K562 (cell line): ENCODE results near the gene MLIP. TPM values are rescaled to one million over a fixed set of nuclear protein-coding genes. Genes with fewer than 3 reads are reported as not detected.

Experiments used
- ATAC-seq: fragments of 200-7000 bp; cut with Tn5 transposase; 3 replicates; pipeline ENCODE4 v1.9.1; 2020; ENCODE audit warnings: moderate library complexity
- BruUV-seq: library from RNA; stranded (reverse); fragments of 400-500 nt; replicated peaks from 2 replicates; lab custom pipeline; 2021; lab: Mats Ljungman, UMichigan
- CTCF ChIA-PET: fragments of 300-600 bp; formaldehyde crosslinking; extraction: SDS; loops from one replicate; lab custom pipeline; 2021; ENCODE audit warnings: low intra/inter-chr PET ratio; lab: Yijun Ruan, JAX
- POLR2A ChIA-PET: fragments of 300-600, 350-650 bp; sonication (Branson Sonifier 250); formaldehyde crosslinking; extraction: SDS; loops from one replicate; lab custom pipeline; 2021; ENCODE audit warnings: antibody characterized with exemption, inconsistent platforms; lab: Yijun Ruan, JAX
- DNase-seq, 4 experiments: peaks; one replicate each; pipeline versions ENCODE4 v3.0.0 to v3.0.0-alpha.2; 2011 to 2018; ENCODE audit warnings: low spot score in 3 of 4, mixed read lengths in 3 of 4; ENCODE audit errors: extremely low read depth in 1 of 4
- FAIRE-seq: peaks from 2 replicates; lab custom pipeline; 2011; peaks lifted over from hg19 to GRCh38; lab: Jason Lieb, UNC
- H2AFZ ChIP-seq: 2 replicates; pipeline ENCODE4 v1.6.0; 2011; ENCODE audit warnings: low read depth, low read length, control low read depth, inconsistent platforms
- H3K27ac ChIP-seq: fragments of 200-600 bp; 3 replicates; pipeline ENCODE4 v1.8.0; 2011; ENCODE audit warnings: low read depth, mild to moderate bottlenecking, control low read depth, inconsistent platforms, low read length, moderate library complexity, mixed read lengths; ENCODE audit errors: extremely low read depth
- H3K27me3 ChIP-seq, 2 experiments: fragments of 300-600 bp in 1 of 2; 2 replicates in 1 of 2; 3 replicates in 1 of 2; pipeline versions ENCODE4 v1.6.0 to v1.8.0; 2011; ENCODE audit warnings: inconsistent platforms in 2 of 2, low read length in 2 of 2, mild to moderate bottlenecking in 1 of 2, mixed read lengths in 1 of 2, moderate library complexity in 1 of 2; ENCODE audit not compliant: control insufficient read depth in 2 of 2, insufficient read depth in 2 of 2
- H3K36me3 ChIP-seq: fragments of 300-600 bp; 3 replicates; pipeline ENCODE4 v1.8.0; 2011; ENCODE audit warnings: mild to moderate bottlenecking, low read length, inconsistent platforms; ENCODE audit not compliant: control insufficient read depth, insufficient read depth
- H3K4me1 ChIP-seq, 2 experiments: fragments of 200-600 bp in 1 of 2; replicated peaks in 1 of 2; 2 replicates in 1 of 2; 3 replicates in 1 of 2; pipeline versions ENCODE4 v1.5.1 to v1.8.0; 2011; ENCODE audit warnings: inconsistent platforms in 2 of 2, low read length in 2 of 2, mild to moderate bottlenecking in 1 of 2, mixed read lengths in 1 of 2, moderate library complexity in 1 of 2; ENCODE audit not compliant: control insufficient read depth in 2 of 2, insufficient read depth in 2 of 2
- H3K4me2 ChIP-seq: 2 replicates; pipeline ENCODE4 v1.6.1; 2011; ENCODE audit warnings: low read length, control low read depth, inconsistent platforms, mixed read lengths; ENCODE audit not compliant: insufficient read depth
- H3K4me3 ChIP-seq: fragments of 200-600 bp; sonication (generic), shearing (Covaris generic); 2 replicates; pipeline ENCODE4 v1.5.1; 2016; ENCODE audit warnings: control low read depth, inconsistent platforms
- H3K79me2 ChIP-seq: fragments of 200-600 bp; 3 replicates; pipeline ENCODE4 v1.8.0; 2011; ENCODE audit warnings: low read length, inconsistent platforms; ENCODE audit not compliant: control insufficient read depth, insufficient read depth
- H3K9ac ChIP-seq, 2 experiments: 2 replicates each; pipeline versions ENCODE4 v1.6.0 to v1.6.1; 2011; ENCODE audit warnings: low read depth in 2 of 2, low read length in 2 of 2, control low read depth in 1 of 2, inconsistent platforms in 1 of 2, mild to moderate bottlenecking in 1 of 2, mixed read lengths in 1 of 2; ENCODE audit not compliant: insufficient read depth in 1 of 2
- H3K9me1 ChIP-seq: one replicate; pipeline ENCODE4 v1.6.0; 2011; ENCODE audit warnings: inconsistent platforms, mild to moderate bottlenecking, low read length, moderate library complexity; ENCODE audit not compliant: control insufficient read depth, insufficient read depth
- H3K9me3 ChIP-seq: replicated peaks from 2 replicates; pipeline ENCODE4 v1.5.1; 2011; ENCODE audit warnings: low read depth, low read length, inconsistent platforms; ENCODE audit not compliant: control insufficient read depth, insufficient read depth
- H4K20me1 ChIP-seq: replicated peaks from 2 replicates; pipeline ENCODE4 v1.6.1; 2011; ENCODE audit warnings: low read length, inconsistent platforms, mixed read lengths; ENCODE audit not compliant: control insufficient read depth, insufficient read depth
- BRD9 ChIP-seq: fragments of 450-650 bp; IDR thresholded peaks from 2 replicates; pipeline ENCODE4 v1.6.1; 2018; ENCODE audit warnings: low read depth; ENCODE audit not compliant: partially characterized antibody
- CHAMP1 ChIP-seq: fragments of 450-650 bp; IDR thresholded peaks from 2 replicates; pipeline ENCODE4 v1.6.1; 2016; ENCODE audit warnings: mild to moderate bottlenecking
- ELF4 ChIP-seq: fragments of 450-650 bp; formaldehyde crosslinking; IDR thresholded peaks from 2 replicates; pipeline ENCODE4 v1.4.0; 2022; ENCODE audit warnings: missing genetic modification characterization
- FOS ChIP-seq: IDR thresholded peaks from 3 replicates; pipeline ENCODE4 v1.6.1; 2011; ENCODE audit not compliant: insufficient read length; ENCODE audit errors: extremely low read depth
- FOSL1 ChIP-seq: fragments of 200-800 bp; sonication (Bioruptor generic); conservative IDR thresholded peaks from 2 replicates; pipeline ENCODE4 v1.6.1; 2016; ENCODE audit warnings: missing genetic modification characterization, missing compliant biosample characterization
- HIVEP1 ChIP-seq: fragments of 250-450 bp; sonication (Bioruptor Pico); IDR thresholded peaks from 2 replicates; pipeline ENCODE4 v1.4.0; 2020; ENCODE audit warnings: mild to moderate bottlenecking
- HNRNPLL ChIP-seq: fragments of 200-400 bp; formaldehyde crosslinking; IDR thresholded peaks from 2 replicates; pipeline ENCODE4 v1.6.1; 2017; ENCODE audit warnings: low read length, low read depth, mild to moderate bottlenecking; ENCODE audit not compliant: poor library complexity, severe bottlenecking
- IRF2 ChIP-seq: sonication (generic); formaldehyde crosslinking; IDR thresholded peaks from 2 replicates; pipeline ENCODE4 v1.8.1; 2022; ENCODE audit warnings: mild to moderate bottlenecking, missing genetic modification reagents
- KDM2B ChIP-seq: fragments of 250-450 bp; sonication (Bioruptor Pico); IDR thresholded peaks from 2 replicates; pipeline ENCODE4 v1.8.0; 2021; ENCODE audit warnings: mild to moderate bottlenecking, moderate library complexity
- RBM34 ChIP-seq: fragments of 200-400 bp; formaldehyde crosslinking; IDR thresholded peaks from 2 replicates; pipeline ENCODE4 v1.6.1; 2018; ENCODE audit warnings: low read length, borderline replicate concordance; ENCODE audit not compliant: insufficient read depth
- SIX5 ChIP-seq, 2 experiments: IDR thresholded peaks; 2 replicates each; pipeline ENCODE4 v1.6.1; 2011; ENCODE audit warnings: low read length in 2 of 2, borderline replicate concordance in 1 of 2, low read depth in 1 of 2, mild to moderate bottlenecking in 1 of 2, moderate library complexity in 1 of 2; ENCODE audit not compliant: insufficient read depth in 1 of 2
- SMARCA5 ChIP-seq: fragments of 450-650 bp; IDR thresholded peaks from 2 replicates; pipeline ENCODE4 v1.6.1; 2016
- TAF1 ChIP-seq: IDR thresholded peaks from 2 replicates; pipeline ENCODE4 v1.6.1; 2011; ENCODE audit warnings: mild to moderate bottlenecking, low read length, moderate library complexity; ENCODE audit not compliant: insufficient read depth, control insufficient read depth, severe bottlenecking; ENCODE audit errors: extremely low read depth
- TEAD1 ChIP-seq, 2 experiments: fragments of 450-650 bp in 1 of 2; sonication (generic) in 1 of 2; formaldehyde crosslinking; IDR thresholded peaks; 2 replicates each; pipeline versions ENCODE4 v1.4.0 to v1.8.0; 2020 to 2022; ENCODE audit warnings: mild to moderate bottlenecking in 2 of 2, missing genetic modification reagents in 1 of 2
- TSC22D4 ChIP-seq: fragments of 450-650 bp; IDR thresholded peaks from 2 replicates; pipeline ENCODE4 v1.6.1; 2016; ENCODE audit warnings: missing genetic modification characterization, missing biosample characterization, control low read depth
- ZNF707 ChIP-seq: fragments of 250-450 bp; sonication (Bioruptor Pico); conservative IDR thresholded peaks from 2 replicates; pipeline ENCODE4 v1.8.0; 2022; ENCODE audit warnings: inconsistent platforms, mild to moderate bottlenecking, moderate library complexity
- WGBS: fragments of 100-300 bp; shearing (Covaris generic); methylation state at CpG from one replicate; pipeline ENCODE4 v1.1.6; 2016; ENCODE audit warnings: low coverage, mixed read lengths; ENCODE audit not compliant: insufficient coverage; ENCODE audit errors: missing lambda C conversion rate; 5-methylcytosine and 5-hydroxymethylcytosine counted together
- in situ Hi-C: fragments of 300-500 bp; cut with MboI; formaldehyde crosslinking; loops from 4 replicates; pipeline ENCODE4 v1.15.0; 2018; ENCODE audit warnings: inconsistent platforms, mixed read lengths
- intact Hi-C: fragments of 100-400 bp; cut with micrococcal nuclease; formaldehyde crosslinking; loops from 2 replicates; pipeline ENCODE4 v1.14.2; 2022
- polyA plus RNA-seq, 8 experiments: library from polyadenylated mRNA; depleted of rRNA in 4 of 8; stranded (reverse) in 5 of 8; unstranded in 3 of 8; fragments of >200 nt; fragmentation: Nextera tagmentation in 2 of 8; fragmentation: Illumina TruSeq in 1 of 8; extraction: Ambion mirVana in 2 of 8; extraction: Trizol in 1 of 8; gene quantifications; 2 replicates each; pipeline versions ENCODE4 v1.2.1 to v1.2.3, GENCODE V29; 2011 to 2014; ENCODE audit warnings: inconsistent platforms in 1 of 8, missing spikeins in 1 of 8
- total RNA-seq, 7 experiments: library from RNA; depleted of rRNA in 6 of 7; stranded (reverse); fragments of >200 nt in 6 of 7; fragmentation: Illumina TruSeq in 2 of 7; extraction: Trizol in 2 of 7; gene quantifications; 2 replicates each; pipeline versions ENCODE4 v1.2.1 to v1.2.3, GENCODE V29; 2011 to 2021; ENCODE audit warnings: low replicate concordance in 1 of 7
- TF ChIP-seq, protein P1 (sequence below): fragments of 450-650 bp; IDR thresholded peaks from 2 replicates; pipeline ENCODE4 v1.6.1; 2014; ENCODE audit warnings: low read depth, mild to moderate bottlenecking, moderate library complexity, borderline replicate concordance

The MLIP gene
- total and polyA plus RNA-seq, 9 of the 15 experiments (the other 6 are each of a cell fraction or from before 2014, with no cell fraction given), result not detected

DNA sequence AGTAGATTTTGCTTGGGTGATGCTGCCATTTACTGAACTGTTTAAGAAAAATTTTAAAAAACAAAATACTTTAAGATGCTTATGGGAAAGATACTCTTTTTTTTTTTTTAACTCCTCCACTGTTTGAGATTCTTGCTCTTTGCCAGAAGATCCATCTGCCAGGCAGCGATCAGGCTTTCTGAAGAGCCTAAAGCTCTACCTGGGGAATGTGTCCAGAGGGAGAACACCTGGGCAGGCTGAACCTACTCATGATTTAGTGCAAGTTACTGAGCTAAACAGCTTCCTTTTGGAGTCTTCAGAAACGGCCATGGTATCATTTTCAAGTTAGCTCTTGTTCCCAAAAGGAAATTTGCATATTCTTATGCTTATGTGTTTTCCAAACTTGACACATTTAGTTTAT is 23.5 kb upstream of the MLIP start:
- Histone ChIP-seq H3K4me2 (no peak overlapping the region), H3K36me3 (no peaks in the 10 kb centered on the region), H2AFZ (no peak overlapping the region), H3K4me1 (no peaks in the 10 kb centered on the region), H3K27me3 (no peaks in the 10 kb centered on the region), H3K9ac (no peak overlapping the region), H4K20me1 (no peaks in the 10 kb centered on the region), H3K9me3 (no peaks in the 10 kb centered on the region), H3K27ac (no peak overlapping the region), H3K9me1 (no peaks in the 10 kb centered on the region), H3K79me2 (no peaks in the 10 kb centered on the region), H3K4me3 (no peak overlapping the region)
- no peak for FAIRE-seq
- DNase-seq, result no peak
- CTCF ChIA-PET, result no interaction called here
- in situ Hi-C loops, result no loop called here
- 0% methylated on average over 2 of the region's 2 CpGs for WGBS
- intact Hi-C loops, result no loop called here
- BruUV-seq, result no TSS peak
- POLR2A ChIA-PET, result no interaction called here
- TF ChIP-seq CHAMP1 (no peak), HNRNPLL (no peak), HIVEP1 (no peak), ZNF707 (CRISPR knock-in tag) (no peak), TEAD1 (CRISPR knock-in tag; IDR thresholded peaks at IDR 0.05) (no peak), FOS (no peak), KDM2B (CRISPR knock-in tag) (no peak), TAF1 (no peak), SMARCA5 (no peak), BRD9 (no peak), RBM34 (no peak), SIX5 (IDR thresholded peaks at IDR 0.05; ENCODE audit: borderline replicate concordance in 1 of 2, insufficient read depth in 1 of 2, low read depth in 1 of 2, low read length in 2 of 2) (no peak), TSC22D4 (tag) (no peak), ELF4 (CRISPR knock-in tag) (no peak), FOSL1 (tag) (no peak), IRF2 (CRISPR knock-in tag) (no peak)
- TF ChIP-seq, protein P1, sequence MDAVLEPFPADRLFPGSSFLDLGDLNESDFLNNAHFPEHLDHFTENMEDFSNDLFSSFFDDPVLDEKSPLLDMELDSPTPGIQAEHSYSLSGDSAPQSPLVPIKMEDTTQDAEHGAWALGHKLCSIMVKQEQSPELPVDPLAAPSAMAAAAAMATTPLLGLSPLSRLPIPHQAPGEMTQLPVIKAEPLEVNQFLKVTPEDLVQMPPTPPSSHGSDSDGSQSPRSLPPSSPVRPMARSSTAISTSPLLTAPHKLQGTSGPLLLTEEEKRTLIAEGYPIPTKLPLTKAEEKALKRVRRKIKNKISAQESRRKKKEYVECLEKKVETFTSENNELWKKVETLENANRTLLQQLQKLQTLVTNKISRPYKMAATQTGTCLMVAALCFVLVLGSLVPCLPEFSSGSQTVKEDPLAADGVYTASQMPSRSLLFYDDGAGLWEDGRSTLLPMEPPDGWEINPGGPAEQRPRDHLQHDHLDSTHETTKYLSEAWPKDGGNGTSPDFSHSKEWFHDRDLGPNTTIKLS, result no peak
- no peak for ATAC-seq
